Activated naive CD4-positive, alpha-beta T cell treated with anti-CD3 and anti-CD28 coated beads, Interleukin-2, amount 50 U/mL, for 72 hours (primary cell): ENCODE data around the gene AKAP10. TPM values are rescaled to one million over a fixed set of nuclear protein-coding genes. Genes with fewer than 3 reads are reported as not detected.
"Not testable (repeated sequence)": the region's sequence is repeated elsewhere in the genome, so short reads cannot be mapped to it uniquely, and the experiment has no call there.

Experiments used
- ATAC-seq, 2 donors: fragments of 150-1000 bp; cut with Tn5 transposase; 2 replicates each; pipeline ENCODE4 v1.10.0; 2021; ENCODE audit warnings: mild to moderate bottlenecking in 2 of 2, moderate library complexity in 2 of 2
- DNase-seq, 2 donors: peaks; one replicate each; pipeline ENCODE4 v3.0.0; 2021 to 2022; ENCODE audit warnings: low spot score in 2 of 2
- H3K27ac Mint-ChIP-seq, 2 donors: one replicate each; pipeline ENCODE4 v1.8.0; 2022; ENCODE audit warnings: mild to moderate bottlenecking in 2 of 2, mixed read lengths in 2 of 2
- H3K36me3 Mint-ChIP-seq, 2 donors: one replicate each; pipeline ENCODE4 v1.8.0; 2022; ENCODE audit warnings: mixed read lengths in 2 of 2
- H3K9me3 Mint-ChIP-seq, 2 donors: one replicate each; pipeline ENCODE4 v1.8.0; 2022; ENCODE audit warnings: mixed read lengths in 2 of 2
- total RNA-seq, 2 donors: library from RNA; stranded (reverse); gene quantifications; one replicate each; pipeline ENCODE4 v1.2.3, GENCODE V29; 2022

The AKAP10 gene
- total RNA-seq, 2 donors from 2014 or later: 42.0 to 55.8 TPM

DNA sequence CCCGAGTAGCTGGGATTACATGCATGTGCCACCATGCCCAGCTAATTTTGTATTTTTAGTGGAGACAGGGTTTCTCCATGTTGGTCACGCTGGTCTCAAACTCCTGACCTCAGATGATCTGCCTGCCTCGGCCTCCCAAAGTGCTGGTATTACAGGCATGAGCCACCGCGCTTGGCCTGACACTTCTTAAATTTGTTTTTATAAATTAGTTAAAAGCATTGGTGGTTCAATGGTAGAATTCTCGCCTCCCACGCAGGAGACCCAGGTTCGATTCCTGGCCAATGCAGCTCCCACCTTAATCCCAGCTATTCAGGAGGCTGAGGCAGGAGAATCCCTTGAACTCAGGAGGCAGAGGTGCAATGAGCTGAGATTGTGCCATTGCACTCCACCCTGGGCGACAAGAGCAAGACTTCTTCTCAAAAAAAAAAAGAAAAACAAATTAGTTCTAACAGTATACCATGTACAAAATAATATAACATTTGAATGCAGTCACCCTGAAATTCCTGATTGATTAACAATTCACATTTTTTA is 116.9 kb downstream of the AKAP10 start:
- H3K9me3 Mint-ChIP-seq, DNase-seq, H3K27ac Mint-ChIP-seq, H3K36me3 Mint-ChIP-seq, ATAC-seq: not testable (repeated sequence)

DNA sequence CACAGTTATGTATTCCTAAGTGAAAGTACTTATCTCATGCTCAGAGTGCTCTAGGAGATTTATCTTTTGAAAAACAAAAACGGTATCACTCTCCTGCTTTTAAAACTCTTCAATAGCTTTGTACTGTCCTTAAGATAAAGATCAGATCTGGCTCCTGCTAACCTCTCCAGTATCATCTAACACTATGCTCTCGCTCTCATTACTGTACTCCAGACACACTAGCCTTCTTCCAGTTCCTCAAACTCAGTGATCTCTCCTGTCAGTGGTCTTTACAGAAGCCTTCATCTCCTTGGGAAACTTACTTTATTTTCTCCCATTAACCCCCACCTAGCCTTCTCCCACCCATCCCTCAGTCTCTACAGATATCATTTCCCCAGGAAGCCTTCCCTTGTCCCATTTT is 120.0 kb downstream of the AKAP10 start:
- H3K9me3 Mint-ChIP-seq: no peaks in the 10 kb centered on the region
- ATAC-seq (no peak), DNase-seq (no peak)
- H3K27ac Mint-ChIP-seq: no peak overlapping the region
- H3K36me3 Mint-ChIP-seq: no peaks in the 10 kb centered on the region

Other genes starting within 250 kb of the AKAP10 start
- gene ALDH3A1, start 229.5 kb downstream of the AKAP10 start, total RNA-seq: under 1 TPM in 1 of 2 donors, not detected in 1; 0.30 TPM
- 10 to 100 TPM in 1 of 2 donors, 1 to 10 TPM in 1; 6.8 to 10.7 TPM for gene ULK2, start 109.9 kb downstream of the AKAP10 start, total RNA-seq
- gene SPECC1, start 31.5 kb upstream of the AKAP10 start, total RNA-seq: 10 to 100 TPM in 1 of 2 donors, 1 to 10 TPM in 1; 9.3 to 14.1 TPM